K562 (cell line): ENCODE measurements around the gene NRAP. TPM values are rescaled to one million over a fixed set of nuclear protein-coding genes. Genes with fewer than 3 reads are reported as not detected.

Experiments used
- ATAC-seq: fragments of 200-7000 bp; cut with Tn5 transposase; 3 replicates; pipeline ENCODE4 v1.9.1; 2020; ENCODE audit warnings: moderate library complexity
- BruUV-seq: library from RNA; stranded (reverse); fragments of 400-500 nt; replicated peaks from 2 replicates; lab custom pipeline; 2021; lab: Mats Ljungman, UMichigan
- CTCF ChIA-PET: fragments of 300-600 bp; formaldehyde crosslinking; extraction: SDS; loops from one replicate; lab custom pipeline; 2021; ENCODE audit warnings: low intra/inter-chr PET ratio; lab: Yijun Ruan, JAX
- POLR2A ChIA-PET: fragments of 300-600, 350-650 bp; sonication (Branson Sonifier 250); formaldehyde crosslinking; extraction: SDS; loops from one replicate; lab custom pipeline; 2021; ENCODE audit warnings: antibody characterized with exemption, inconsistent platforms; lab: Yijun Ruan, JAX
- DNase-seq, 4 experiments: peaks; one replicate each; pipeline versions ENCODE4 v3.0.0 to v3.0.0-alpha.2; 2011 to 2018; ENCODE audit warnings: low spot score in 3 of 4, mixed read lengths in 3 of 4; ENCODE audit errors: extremely low read depth in 1 of 4
- FAIRE-seq: peaks from 2 replicates; lab custom pipeline; 2011; peaks lifted over from hg19 to GRCh38; lab: Jason Lieb, UNC
- H2AFZ ChIP-seq: 2 replicates; pipeline ENCODE4 v1.6.0; 2011; ENCODE audit warnings: low read depth, low read length, control low read depth, inconsistent platforms
- H3K27ac ChIP-seq: fragments of 200-600 bp; 3 replicates; pipeline ENCODE4 v1.8.0; 2011; ENCODE audit warnings: low read depth, mild to moderate bottlenecking, control low read depth, inconsistent platforms, low read length, moderate library complexity, mixed read lengths; ENCODE audit errors: extremely low read depth
- H3K27me3 ChIP-seq, 2 experiments: fragments of 300-600 bp in 1 of 2; 2 replicates in 1 of 2; 3 replicates in 1 of 2; pipeline versions ENCODE4 v1.6.0 to v1.8.0; 2011; ENCODE audit warnings: inconsistent platforms in 2 of 2, low read length in 2 of 2, mild to moderate bottlenecking in 1 of 2, mixed read lengths in 1 of 2, moderate library complexity in 1 of 2; ENCODE audit not compliant: control insufficient read depth in 2 of 2, insufficient read depth in 2 of 2
- H3K36me3 ChIP-seq: fragments of 300-600 bp; 3 replicates; pipeline ENCODE4 v1.8.0; 2011; ENCODE audit warnings: mild to moderate bottlenecking, low read length, inconsistent platforms; ENCODE audit not compliant: control insufficient read depth, insufficient read depth
- H3K4me1 ChIP-seq, 2 experiments: fragments of 200-600 bp in 1 of 2; replicated peaks in 1 of 2; 2 replicates in 1 of 2; 3 replicates in 1 of 2; pipeline versions ENCODE4 v1.5.1 to v1.8.0; 2011; ENCODE audit warnings: inconsistent platforms in 2 of 2, low read length in 2 of 2, mild to moderate bottlenecking in 1 of 2, mixed read lengths in 1 of 2, moderate library complexity in 1 of 2; ENCODE audit not compliant: control insufficient read depth in 2 of 2, insufficient read depth in 2 of 2
- H3K4me2 ChIP-seq: 2 replicates; pipeline ENCODE4 v1.6.1; 2011; ENCODE audit warnings: low read length, control low read depth, inconsistent platforms, mixed read lengths; ENCODE audit not compliant: insufficient read depth
- H3K4me3 ChIP-seq: fragments of 200-600 bp; sonication (generic), shearing (Covaris generic); 2 replicates; pipeline ENCODE4 v1.5.1; 2016; ENCODE audit warnings: control low read depth, inconsistent platforms
- H3K79me2 ChIP-seq: fragments of 200-600 bp; 3 replicates; pipeline ENCODE4 v1.8.0; 2011; ENCODE audit warnings: low read length, inconsistent platforms; ENCODE audit not compliant: control insufficient read depth, insufficient read depth
- H3K9ac ChIP-seq, 2 experiments: 2 replicates each; pipeline versions ENCODE4 v1.6.0 to v1.6.1; 2011; ENCODE audit warnings: low read depth in 2 of 2, low read length in 2 of 2, control low read depth in 1 of 2, inconsistent platforms in 1 of 2, mild to moderate bottlenecking in 1 of 2, mixed read lengths in 1 of 2; ENCODE audit not compliant: insufficient read depth in 1 of 2
- H3K9me1 ChIP-seq: one replicate; pipeline ENCODE4 v1.6.0; 2011; ENCODE audit warnings: inconsistent platforms, mild to moderate bottlenecking, low read length, moderate library complexity; ENCODE audit not compliant: control insufficient read depth, insufficient read depth
- H3K9me3 ChIP-seq: replicated peaks from 2 replicates; pipeline ENCODE4 v1.5.1; 2011; ENCODE audit warnings: low read depth, low read length, inconsistent platforms; ENCODE audit not compliant: control insufficient read depth, insufficient read depth
- H4K20me1 ChIP-seq: replicated peaks from 2 replicates; pipeline ENCODE4 v1.6.1; 2011; ENCODE audit warnings: low read length, inconsistent platforms, mixed read lengths; ENCODE audit not compliant: control insufficient read depth, insufficient read depth
- BDP1 ChIP-seq: IDR thresholded peaks from 3 replicates; pipeline ENCODE4 v1.6.1; 2011; ENCODE audit not compliant: insufficient read length, insufficient read depth
- CEBPB ChIP-seq: fragments of 450-650 bp; IDR thresholded peaks from 2 replicates; pipeline ENCODE4 v1.6.1; 2016; ENCODE audit warnings: missing genetic modification characterization, missing compliant biosample characterization
- HLTF ChIP-seq: fragments of 450-650 bp; IDR thresholded peaks from 2 replicates; pipeline ENCODE4 v1.6.1; 2016
- ILK ChIP-seq: fragments of 450-650 bp; IDR thresholded peaks from 2 replicates; pipeline ENCODE4 v1.6.1; 2016; ENCODE audit warnings: missing genetic modification characterization, low read depth, mild to moderate bottlenecking, missing compliant biosample characterization, moderate library complexity, borderline replicate concordance
- KLF6 ChIP-seq: fragments of 250-450 bp; sonication (Bioruptor Pico); IDR thresholded peaks from 2 replicates; pipeline ENCODE4 v1.4.0; 2020; ENCODE audit warnings: mild to moderate bottlenecking, moderate library complexity, borderline replicate concordance
- NFATC3 ChIP-seq: fragments of 450-650 bp; IDR thresholded peaks from 2 replicates; pipeline ENCODE4 v1.6.1; 2017; ENCODE audit warnings: mild to moderate bottlenecking
- PHTF2 ChIP-seq: fragments of 250-450 bp; sonication (Bioruptor Pico); IDR thresholded peaks from 2 replicates; pipeline ENCODE4 v1.5.0; 2021; ENCODE audit warnings: mild to moderate bottlenecking
- SAFB ChIP-seq: fragments of 200-400 bp; formaldehyde crosslinking; IDR thresholded peaks from 2 replicates; pipeline ENCODE4 v1.6.1; 2017; ENCODE audit warnings: low read depth, low read length, borderline replicate concordance
- SAP30 ChIP-seq: fragments of 200-600 bp; sonication (generic); IDR thresholded peaks from 2 replicates; pipeline ENCODE4 v1.6.1; 2012; ENCODE audit warnings: borderline replicate concordance, low read depth, mild to moderate bottlenecking, moderate library complexity, low read length, control low read depth, inconsistent platforms; ENCODE audit not compliant: insufficient read depth, poor library complexity, severe bottlenecking
- XRCC5 ChIP-seq: fragments of 200-400 bp; formaldehyde crosslinking; IDR thresholded peaks from 2 replicates; pipeline ENCODE4 v1.6.1; 2017; ENCODE audit warnings: low read depth, mild to moderate bottlenecking, low read length
- ZBTB17 ChIP-seq: fragments of 450-650 bp; formaldehyde crosslinking; IDR thresholded peaks from 2 replicates; pipeline ENCODE4 v1.4.0; 2020; ENCODE audit warnings: mild to moderate bottlenecking
- ZNF133 ChIP-seq: fragments of 250-450 bp; sonication (Bioruptor Pico); IDR thresholded peaks from 2 replicates; pipeline ENCODE4 v1.4.0; 2020; ENCODE audit warnings: mild to moderate bottlenecking
- WGBS: fragments of 100-300 bp; shearing (Covaris generic); methylation state at CpG from one replicate; pipeline ENCODE4 v1.1.6; 2016; ENCODE audit warnings: low coverage, mixed read lengths; ENCODE audit not compliant: insufficient coverage; ENCODE audit errors: missing lambda C conversion rate; 5-methylcytosine and 5-hydroxymethylcytosine counted together
- in situ Hi-C: fragments of 300-500 bp; cut with MboI; formaldehyde crosslinking; loops from 4 replicates; pipeline ENCODE4 v1.15.0; 2018; ENCODE audit warnings: inconsistent platforms, mixed read lengths
- intact Hi-C: fragments of 100-400 bp; cut with micrococcal nuclease; formaldehyde crosslinking; loops from 2 replicates; pipeline ENCODE4 v1.14.2; 2022
- polyA plus RNA-seq, 8 experiments: library from polyadenylated mRNA; depleted of rRNA in 4 of 8; stranded (reverse) in 5 of 8; unstranded in 3 of 8; fragments of >200 nt; fragmentation: Nextera tagmentation in 2 of 8; fragmentation: Illumina TruSeq in 1 of 8; extraction: Ambion mirVana in 2 of 8; extraction: Trizol in 1 of 8; gene quantifications; 2 replicates each; pipeline versions ENCODE4 v1.2.1 to v1.2.3, GENCODE V29; 2011 to 2014; ENCODE audit warnings: inconsistent platforms in 1 of 8, missing spikeins in 1 of 8
- total RNA-seq, 7 experiments: library from RNA; depleted of rRNA in 6 of 7; stranded (reverse); fragments of >200 nt in 6 of 7; fragmentation: Illumina TruSeq in 2 of 7; extraction: Trizol in 2 of 7; gene quantifications; 2 replicates each; pipeline versions ENCODE4 v1.2.1 to v1.2.3, GENCODE V29; 2011 to 2021; ENCODE audit warnings: low replicate concordance in 1 of 7
- TF ChIP-seq, protein P1 (sequence below): fragments of 450-650 bp; IDR thresholded peaks from 2 replicates; pipeline ENCODE4 v1.6.1; 2018; ENCODE audit not compliant: partially characterized antibody
- TF ChIP-seq, protein P2 (sequence below): fragments of 250-450 bp; sonication (Bioruptor Pico); IDR thresholded peaks from 2 replicates; pipeline ENCODE4 v1.5.0; 2022; ENCODE audit warnings: mild to moderate bottlenecking

Gene NRAP
- total and polyA plus RNA-seq, 9 of the 15 experiments (the other 6 are each of a cell fraction or from before 2014, with no cell fraction given): not detected

DNA sequence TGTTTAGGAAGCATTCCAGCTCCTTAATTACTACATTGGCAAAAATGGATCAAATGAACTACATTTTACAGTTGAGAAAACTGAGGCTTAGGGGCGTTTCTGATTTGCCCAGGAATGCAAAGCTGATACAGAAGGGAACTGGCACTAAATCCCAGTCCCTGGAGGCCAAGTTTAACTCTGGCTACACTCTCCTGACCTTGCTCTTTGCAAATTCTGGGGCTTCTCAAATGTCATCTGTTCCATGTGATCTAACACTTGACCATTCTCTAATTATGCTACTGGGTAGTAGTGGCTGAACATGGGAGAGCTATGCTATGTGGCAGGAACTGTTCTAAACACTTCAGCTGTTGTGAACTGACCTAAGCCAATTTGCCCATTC is 122.3 kb downstream of the NRAP start (continued):
- TF ChIP-seq, protein P1, sequence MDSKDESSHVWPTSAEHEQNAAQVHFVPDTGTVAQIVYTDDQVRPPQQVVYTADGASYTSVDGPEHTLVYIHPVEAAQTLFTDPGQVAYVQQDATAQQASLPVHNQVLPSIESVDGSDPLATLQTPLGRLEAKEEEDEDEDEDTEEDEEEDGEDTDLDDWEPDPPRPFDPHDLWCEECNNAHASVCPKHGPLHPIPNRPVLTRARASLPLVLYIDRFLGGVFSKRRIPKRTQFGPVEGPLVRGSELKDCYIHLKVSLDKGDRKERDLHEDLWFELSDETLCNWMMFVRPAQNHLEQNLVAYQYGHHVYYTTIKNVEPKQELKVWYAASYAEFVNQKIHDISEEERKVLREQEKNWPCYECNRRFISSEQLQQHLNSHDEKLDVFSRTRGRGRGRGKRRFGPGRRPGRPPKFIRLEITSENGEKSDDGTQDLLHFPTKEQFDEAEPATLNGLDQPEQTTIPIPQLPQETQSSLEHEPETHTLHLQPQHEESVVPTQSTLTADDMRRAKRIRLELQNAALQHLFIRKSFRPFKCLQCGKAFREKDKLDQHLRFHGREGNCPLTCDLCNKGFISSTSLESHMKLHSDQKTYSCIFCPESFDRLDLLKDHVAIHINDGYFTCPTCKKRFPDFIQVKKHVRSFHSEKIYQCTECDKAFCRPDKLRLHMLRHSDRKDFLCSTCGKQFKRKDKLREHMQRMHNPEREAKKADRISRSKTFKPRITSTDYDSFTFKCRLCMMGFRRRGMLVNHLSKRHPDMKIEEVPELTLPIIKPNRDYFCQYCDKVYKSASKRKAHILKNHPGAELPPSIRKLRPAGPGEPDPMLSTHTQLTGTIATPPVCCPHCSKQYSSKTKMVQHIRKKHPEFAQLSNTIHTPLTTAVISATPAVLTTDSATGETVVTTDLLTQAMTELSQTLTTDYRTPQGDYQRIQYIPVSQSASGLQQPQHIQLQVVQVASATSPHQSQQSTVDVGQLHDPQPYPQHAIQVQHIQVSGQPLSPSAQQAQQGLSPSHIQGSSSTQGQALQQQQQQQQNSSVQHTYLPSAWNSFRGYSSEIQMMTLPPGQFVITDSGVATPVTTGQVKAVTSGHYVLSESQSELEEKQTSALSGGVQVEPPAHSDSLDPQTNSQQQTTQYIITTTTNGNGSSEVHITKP: no peak
- no peak for TF ChIP-seq XRCC5
- no peak for TF ChIP-seq ILK (tag)

DNA sequence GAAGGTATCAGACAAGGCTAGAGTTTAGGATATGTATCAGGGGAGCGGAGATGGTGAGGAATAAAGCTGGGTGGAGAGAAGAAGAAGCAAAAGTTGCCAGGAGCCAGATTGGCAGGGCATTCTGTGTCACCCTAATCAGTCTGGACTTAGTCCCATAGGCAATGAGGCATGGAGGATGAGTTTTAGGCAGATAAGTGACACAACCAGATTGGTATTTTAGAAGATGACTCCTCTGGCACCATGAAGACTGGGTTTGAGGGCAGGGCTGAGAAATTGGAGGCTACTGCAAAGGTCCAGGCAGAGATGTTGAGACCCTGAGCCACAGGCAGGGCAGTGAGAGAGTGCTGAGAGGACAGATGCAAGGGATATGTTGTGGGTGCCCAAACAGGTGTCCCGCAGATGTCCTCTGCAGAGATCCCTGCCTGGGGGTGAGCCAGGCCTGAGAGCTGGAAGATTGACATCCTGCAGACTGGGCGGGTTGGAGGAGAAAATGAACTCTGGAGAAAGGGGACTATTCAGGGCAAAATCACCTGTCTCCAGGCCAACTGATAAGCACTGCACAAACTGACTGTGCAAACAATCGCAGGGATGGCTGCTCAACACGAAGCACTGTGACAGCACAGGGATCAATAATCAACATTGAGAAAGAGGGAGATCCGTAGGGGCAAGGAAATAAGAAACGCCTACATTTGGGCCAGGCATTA is 122.8 kb downstream of the NRAP start:
- H3K9me1 ChIP-seq: no peaks in the 10 kb centered on the region
- no TSS peak for BruUV-seq
- H3K79me2 ChIP-seq: no peaks in the 10 kb centered on the region
- peaks cover 0 to 6% of the 10 kb centered on the region in 2 experiments; a peak in 2 of 5 replicates for H3K27me3 ChIP-seq
- no peak overlapping the region for H3K4me2 ChIP-seq
- no peak overlapping the region for H3K27ac ChIP-seq
- CTCF ChIA-PET: no interaction called here
- DNase-seq: no peak
- H3K9ac ChIP-seq: no peak overlapping the region
- no peak for FAIRE-seq
- POLR2A ChIA-PET: interaction anchor here (0.8 kb wide), 1 partner anchor 516 kb away, joined by 3 read pairs; no protein-coding TSS in a partner anchor
- 0% methylated on average over 7 of the region's 7 CpGs for WGBS
- no peaks in the 10 kb centered on the region for H3K36me3 ChIP-seq
- intact Hi-C loops: no loop called here
- H3K4me1 ChIP-seq: no peaks in the 10 kb centered on the region
- no peaks in the 10 kb centered on the region for H3K9me3 ChIP-seq
- ATAC-seq: no peak
- in situ Hi-C loops: no loop called here
- H4K20me1 ChIP-seq: no peaks in the 10 kb centered on the region
- H2AFZ ChIP-seq: no peak overlapping the region
- H3K4me3 ChIP-seq: no peak overlapping the region
- TF ChIP-seq, protein P2, sequence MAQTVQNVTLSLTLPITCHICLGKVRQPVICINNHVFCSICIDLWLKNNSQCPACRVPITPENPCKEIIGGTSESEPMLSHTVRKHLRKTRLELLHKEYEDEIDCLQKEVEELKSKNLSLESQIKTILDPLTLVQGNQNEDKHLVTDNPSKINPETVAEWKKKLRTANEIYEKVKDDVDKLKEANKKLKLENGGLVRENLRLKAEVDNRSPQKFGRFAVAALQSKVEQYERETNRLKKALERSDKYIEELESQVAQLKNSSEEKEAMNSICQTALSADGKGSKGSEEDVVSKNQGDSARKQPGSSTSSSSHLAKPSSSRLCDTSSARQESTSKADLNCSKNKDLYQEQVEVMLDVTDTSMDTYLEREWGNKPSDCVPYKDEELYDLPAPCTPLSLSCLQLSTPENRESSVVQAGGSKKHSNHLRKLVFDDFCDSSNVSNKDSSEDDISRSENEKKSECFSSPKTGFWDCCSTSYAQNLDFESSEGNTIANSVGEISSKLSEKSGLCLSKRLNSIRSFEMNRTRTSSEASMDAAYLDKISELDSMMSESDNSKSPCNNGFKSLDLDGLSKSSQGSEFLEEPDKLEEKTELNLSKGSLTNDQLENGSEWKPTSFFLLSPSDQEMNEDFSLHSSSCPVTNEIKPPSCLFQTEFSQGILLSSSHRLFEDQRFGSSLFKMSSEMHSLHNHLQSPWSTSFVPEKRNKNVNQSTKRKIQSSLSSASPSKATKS (CRISPR knock-in tag): no peak
- TF ChIP-seq BDP1: no peak
- no peak for TF ChIP-seq SAP30
- no peak for TF ChIP-seq CEBPB
- no peak for TF ChIP-seq SAFB
- TF ChIP-seq ZBTB17 (CRISPR knock-in tag): no peak
- TF ChIP-seq PHTF2 (CRISPR knock-in tag): no peak
- TF ChIP-seq KLF6 (CRISPR knock-in tag): no peak
- no peak for TF ChIP-seq ZNF133 (CRISPR knock-in tag)
- TF ChIP-seq NFATC3: no peak
- TF ChIP-seq HLTF: no peak
